K562 (cell line): ENCODE results near the gene PLK1. TPM values are rescaled to one million over a fixed set of nuclear protein-coding genes. Genes with fewer than 3 reads are reported as not detected.

Experiments used
- AFF1 ChIP-seq, 2 experiments: fragments of 450-650 bp; IDR thresholded peaks; 2 replicates each; pipeline ENCODE4 v1.6.1; 2018; ENCODE audit warnings: mild to moderate bottlenecking in 2 of 2, low read depth in 1 of 2; ENCODE audit not compliant: partially characterized antibody in 2 of 2
- CBX1 ChIP-seq: sonication (generic); IDR thresholded peaks from 2 replicates; pipeline ENCODE4 v1.6.1; 2016; ENCODE audit warnings: antibody characterized with exemption, low read depth, mild to moderate bottlenecking
- CBX2 ChIP-seq: fragments of 200-600 bp; sonication (generic); IDR thresholded peaks from one replicate; pipeline ENCODE4 v1.6.1; 2012; ENCODE audit warnings: mild to moderate bottlenecking, low read length, inconsistent platforms; ENCODE audit not compliant: insufficient read depth, poor library complexity, severe bottlenecking
- CTBP1 ChIP-seq: fragments of 450-650 bp; IDR thresholded peaks from 2 replicates; pipeline ENCODE4 v1.6.1; 2016; ENCODE audit warnings: borderline replicate concordance
- EP400 ChIP-seq: fragments of 450-650 bp; IDR thresholded peaks from 2 replicates; pipeline ENCODE4 v1.6.1; 2017; ENCODE audit warnings: antibody characterized with exemption, mild to moderate bottlenecking, moderate library complexity
- HCFC1 ChIP-seq: IDR thresholded peaks from 2 replicates; pipeline ENCODE4 v1.6.1; 2012; ENCODE audit warnings: low read depth, low read length, improper control_type of control experiment
- ILK ChIP-seq: fragments of 450-650 bp; IDR thresholded peaks from 2 replicates; pipeline ENCODE4 v1.6.1; 2016; ENCODE audit warnings: missing genetic modification characterization, low read depth, mild to moderate bottlenecking, missing compliant biosample characterization, moderate library complexity, borderline replicate concordance
- IRF1 ChIP-seq: sonication (generic); formaldehyde crosslinking; IDR thresholded peaks from 2 replicates; pipeline ENCODE4 v1.8.0; 2022; ENCODE audit warnings: missing genetic modification reagents, mild to moderate bottlenecking, borderline replicate concordance
- MTF1 ChIP-seq: fragments of 250-450 bp; sonication (Bioruptor Pico); IDR thresholded peaks from 2 replicates; pipeline ENCODE4 v1.9.0; 2021; ENCODE audit warnings: moderate library complexity, mild to moderate bottlenecking, inconsistent platforms, borderline replicate concordance
- MXD1 ChIP-seq: fragments of 250-450 bp; sonication (Bioruptor Pico); IDR thresholded peaks from 2 replicates; pipeline ENCODE4 v1.8.0; 2021; ENCODE audit warnings: borderline replicate concordance, mild to moderate bottlenecking, moderate library complexity; ENCODE audit not compliant: poor library complexity, severe bottlenecking
- RAD21 ChIP-seq, 2 experiments: fragments of 250-450 bp in 1 of 2; fragments of 450-650 bp in 1 of 2; sonication (Bioruptor Pico) in 1 of 2; formaldehyde crosslinking in 1 of 2; IDR thresholded peaks in 1 of 2; conservative IDR thresholded peaks in 1 of 2; 2 replicates each; pipeline versions ENCODE4 v1.4.0 to v1.8.0; 2020 to 2022; ENCODE audit warnings: mild to moderate bottlenecking in 2 of 2, moderate library complexity in 1 of 2
- RBM22 ChIP-seq: fragments of 200-400 bp; formaldehyde crosslinking; IDR thresholded peaks from 2 replicates; pipeline ENCODE4 v1.6.1; 2018; ENCODE audit warnings: low read length, low read depth; ENCODE audit not compliant: poor library complexity, severe bottlenecking
- RCOR1 ChIP-seq, 2 experiments: IDR thresholded peaks; 2 replicates each; pipeline ENCODE4 v1.6.1; 2012; ENCODE audit warnings: low read depth in 2 of 2, low read length in 2 of 2, borderline replicate concordance in 1 of 2, improper control_type of control experiment in 1 of 2
- SAP30 ChIP-seq: fragments of 200-600 bp; sonication (generic); IDR thresholded peaks from 2 replicates; pipeline ENCODE4 v1.6.1; 2012; ENCODE audit warnings: borderline replicate concordance, low read depth, mild to moderate bottlenecking, moderate library complexity, low read length, control low read depth, inconsistent platforms; ENCODE audit not compliant: insufficient read depth, poor library complexity, severe bottlenecking
- SLC30A9 ChIP-seq: fragments of 250-450 bp; sonication (Bioruptor Pico); IDR thresholded peaks from 2 replicates; pipeline ENCODE4 v1.8.0; 2022; ENCODE audit warnings: mild to moderate bottlenecking, moderate library complexity
- YBX1 ChIP-seq: fragments of 450-650 bp; IDR thresholded peaks from 2 replicates; pipeline ENCODE4 v1.7.1; 2016; ENCODE audit warnings: mild to moderate bottlenecking
- YY1 ChIP-seq, 3 experiments: IDR thresholded peaks; 2 replicates each; pipeline ENCODE4 v1.6.1; 2011; ENCODE audit warnings: low read length in 2 of 3, mild to moderate bottlenecking in 2 of 3, moderate library complexity in 2 of 3, borderline replicate concordance in 1 of 3, control low read depth in 1 of 3, low read depth in 1 of 3; ENCODE audit not compliant: insufficient read depth in 3 of 3, insufficient replicate concordance in 2 of 3, control insufficient read depth in 1 of 3, insufficient read length in 1 of 3; ENCODE audit errors: extremely low read depth in 1 of 3
- ZBTB43 ChIP-seq: sonication (generic); formaldehyde crosslinking; IDR thresholded peaks from 2 replicates; pipeline ENCODE4 v1.8.0; 2023; ENCODE audit warnings: mild to moderate bottlenecking, missing genetic modification reagents
- ZNF511 ChIP-seq: sonication (generic); formaldehyde crosslinking; IDR thresholded peaks from 2 replicates; pipeline ENCODE4 v1.8.0; 2022; ENCODE audit warnings: mild to moderate bottlenecking, missing genetic modification reagents
- polyA plus RNA-seq, 8 experiments: library from polyadenylated mRNA; depleted of rRNA in 4 of 8; stranded (reverse) in 5 of 8; unstranded in 3 of 8; fragments of >200 nt; fragmentation: Nextera tagmentation in 2 of 8; fragmentation: Illumina TruSeq in 1 of 8; extraction: Ambion mirVana in 2 of 8; extraction: Trizol in 1 of 8; gene quantifications; 2 replicates each; pipeline versions ENCODE4 v1.2.1 to v1.2.3, GENCODE V29; 2011 to 2014; ENCODE audit warnings: inconsistent platforms in 1 of 8, missing spikeins in 1 of 8
- total RNA-seq, 7 experiments: library from RNA; depleted of rRNA in 6 of 7; stranded (reverse); fragments of >200 nt in 6 of 7; fragmentation: Illumina TruSeq in 2 of 7; extraction: Trizol in 2 of 7; gene quantifications; 2 replicates each; pipeline versions ENCODE4 v1.2.1 to v1.2.3, GENCODE V29; 2011 to 2021; ENCODE audit warnings: low replicate concordance in 1 of 7

PLK1 gene
- total and polyA plus RNA-seq, 9 of the 15 experiments (the other 6 are each of a cell fraction or from before 2014, with no cell fraction given) = 13.6 to 212 (median 45.5) TPM

- TF ChIP-seq ZNF511 (CRISPR knock-in tag) = no peak
- TF ChIP-seq YBX1 = no peak
- TF ChIP-seq RAD21 (CRISPR knock-in tag; conservative IDR thresholded peaks at IDR 0.05 in 1 of 2, IDR thresholded peaks at IDR 0.05 in 1 of 2) = no peak
- peak; percentile 42; the same call in 1 of the 2 replicates for TF ChIP-seq CTBP1
- TF ChIP-seq ZBTB43 (CRISPR knock-in tag) = no peak
- no peak for TF ChIP-seq ILK (tag)
- TF ChIP-seq YY1 (IDR thresholded peaks at IDR 0.05; ENCODE audit: borderline replicate concordance in 1 of 3, control insufficient read depth in 1 of 3, extremely low read depth in 1 of 3, insufficient read depth in 3 of 3, insufficient read length in 1 of 3, insufficient replicate concordance in 2 of 3, low read depth in 1 of 3, low read length in 2 of 3) = peak in 1 of 3 experiments; percentile 33
- TF ChIP-seq MXD1 = no peak
- no peak for TF ChIP-seq IRF1 (CRISPR knock-in tag)
- no peak for TF ChIP-seq RBM22
- TF ChIP-seq CBX2 = no peak
- TF ChIP-seq MTF1 (CRISPR knock-in tag) = no peak
- TF ChIP-seq AFF1 (IDR thresholded peaks at IDR 0.05; ENCODE audit: low read depth in 1 of 2, partially characterized antibody in 2 of 2) = no peak
- no peak for TF ChIP-seq HCFC1
- TF ChIP-seq SAP30 = no peak
- TF ChIP-seq SLC30A9 (CRISPR knock-in tag) = no peak
- TF ChIP-seq EP400 = no peak
- no peak for TF ChIP-seq CBX1
- 0 out of 4 replicates have a peak, but pooled peaks of 1 of the 2 experiments have one; percentile 8 for TF ChIP-seq RCOR1 (IDR thresholded peaks at IDR 0.05; ENCODE audit: borderline replicate concordance in 1 of 2, low read depth in 2 of 2, low read length in 2 of 2)
Observed at GRCh38 chr16:23700509-23700908, 21.8 kb downstream of the PLK1 start (continued).
